Keratinocyte (primary cell): ENCODE results near the gene MYO15B. TPM values are rescaled to one million over a fixed set of nuclear protein-coding genes. Genes with fewer than 3 reads are reported as not detected.

Experiments
- DNase-seq: peaks from one replicate; pipeline ENCODE4 v3.0.0-alpha.2; 2011; ENCODE audit warnings: low read depth, missing footprints, low spot score
- FAIRE-seq: peaks from 2 replicates; lab custom pipeline; 2011; peaks lifted over from hg19 to GRCh38; lab: Jason Lieb, UNC
- H2AFZ ChIP-seq: 2 replicates; pipeline ENCODE4 v1.6.0; 2012; ENCODE audit warnings: low read length, control low read depth, inconsistent platforms; ENCODE audit not compliant: control insufficient read depth
- H3K27ac ChIP-seq: 2 replicates; pipeline ENCODE4 v1.5.1; 2011; ENCODE audit warnings: low read length; ENCODE audit not compliant: control insufficient read depth, insufficient read depth
- H3K27me3 ChIP-seq: 3 replicates; pipeline ENCODE4 v1.6.0; 2011; ENCODE audit warnings: low read length; ENCODE audit not compliant: control insufficient read depth, insufficient read depth; ENCODE audit errors: extremely low read depth
- H3K36me3 ChIP-seq, 2 experiments: 2 replicates in 1 of 2; 3 replicates in 1 of 2; pipeline ENCODE4 v1.5.1; 2011; ENCODE audit warnings: low read length in 2 of 2, mild to moderate bottlenecking in 1 of 2; ENCODE audit not compliant: control insufficient read depth in 2 of 2, insufficient read depth in 2 of 2; ENCODE audit errors: extremely low read depth in 1 of 2
- H3K4me1 ChIP-seq: 3 replicates; pipeline ENCODE4 v1.5.1; 2011; ENCODE audit warnings: low read length; ENCODE audit not compliant: control insufficient read depth, insufficient read depth; ENCODE audit errors: extremely low read depth
- H3K4me2 ChIP-seq: 3 replicates; pipeline ENCODE4 v1.6.0; 2011; ENCODE audit warnings: low read depth, low read length; ENCODE audit not compliant: control insufficient read depth, insufficient read depth; ENCODE audit errors: extremely low read depth
- H3K4me3 ChIP-seq, 3 experiments: fragments of 200-600 bp in 1 of 3; sonication (generic) in 1 of 3; 2 replicates in 2 of 3; 3 replicates in 1 of 3; pipeline ENCODE4 v1.5.1; 2011 to 2016; ENCODE audit warnings: low read length in 3 of 3, mild to moderate bottlenecking in 3 of 3, control low read depth in 2 of 3, inconsistent platforms in 1 of 3, low read depth in 1 of 3, mixed read lengths in 1 of 3, mixed run types in 1 of 3, moderate library complexity in 1 of 3; ENCODE audit not compliant: control insufficient read depth in 2 of 3, insufficient read depth in 2 of 3; ENCODE audit errors: extremely low read depth in 1 of 3
- H3K79me2 ChIP-seq: 2 replicates; pipeline ENCODE4 v1.6.0; 2012; ENCODE audit warnings: low read length; ENCODE audit not compliant: control insufficient read depth, insufficient read depth
- H3K9ac ChIP-seq: 3 replicates; pipeline ENCODE4 v1.6.0; 2011; ENCODE audit warnings: low read length; ENCODE audit not compliant: control insufficient read depth, insufficient read depth; ENCODE audit errors: extremely low read depth
- H3K9me1 ChIP-seq: 3 replicates; pipeline ENCODE4 v1.6.0; 2011; ENCODE audit warnings: low read length; ENCODE audit not compliant: control insufficient read depth, insufficient read depth; ENCODE audit errors: extremely low read depth
- H3K9me3 ChIP-seq: 2 replicates; pipeline ENCODE4 v1.5.1; 2012; ENCODE audit warnings: low read depth, low read length; ENCODE audit not compliant: control insufficient read depth
- H4K20me1 ChIP-seq: 3 replicates; pipeline ENCODE4 v1.6.0; 2011; ENCODE audit warnings: low read length; ENCODE audit not compliant: control insufficient read depth, insufficient read depth; ENCODE audit errors: extremely low read depth
- EZH2 ChIP-seq: IDR thresholded peaks from one replicate; pipeline ENCODE4 v1.6.1; 2012; ENCODE audit warnings: inconsistent platforms, mild to moderate bottlenecking, low read length, moderate library complexity
- dilution Hi-C: fragments of 300-500 bp; cut with MboI; formaldehyde crosslinking; loops from one replicate; pipeline ENCODE4 v1.7.0; 2020; ENCODE audit warnings: low sequenced_read_pairs; ENCODE audit not compliant: extremely low pct_ligation_motif_present
- polyA plus RNA-seq, 5 experiments: library from polyadenylated mRNA; depleted of rRNA in 3 of 5; stranded (reverse) in 3 of 5; stranded (forward) in 1 of 5; unstranded in 1 of 5; fragments of >200 nt; gene quantifications; 1 replicate in 1 of 5; 2 replicates in 3 of 5; 3 replicates in 1 of 5; pipeline versions ENCODE4 v1.2.1 to v1.2.3, GENCODE V29; 2011 to 2012; ENCODE audit warnings: missing spikeins in 2 of 5, low read depth in 1 of 5, low replicate concordance in 1 of 5
- TF ChIP-seq, protein P1 (sequence below), 3 experiments: IDR thresholded peaks in 1 of 3; conservative IDR thresholded peaks in 1 of 3; optimal IDR thresholded peaks in 1 of 3; 2 replicates in 2 of 3; 3 replicates in 1 of 3; pipeline versions ENCODE3 to v1.5.1; 2011; ENCODE audit warnings: low read length in 3 of 3, mild to moderate bottlenecking in 3 of 3, moderate library complexity in 2 of 3, control low read depth in 1 of 3, inconsistent platforms in 1 of 3; ENCODE audit not compliant: insufficient read depth in 2 of 3; ENCODE audit errors: extremely low read depth in 1 of 3

Gene MYO15B
- polyA plus RNA-seq, 1 donor (not counting 4 experiments of a cell fraction or from before 2014, with no cell fraction given) = 0.14 TPM

DNA sequence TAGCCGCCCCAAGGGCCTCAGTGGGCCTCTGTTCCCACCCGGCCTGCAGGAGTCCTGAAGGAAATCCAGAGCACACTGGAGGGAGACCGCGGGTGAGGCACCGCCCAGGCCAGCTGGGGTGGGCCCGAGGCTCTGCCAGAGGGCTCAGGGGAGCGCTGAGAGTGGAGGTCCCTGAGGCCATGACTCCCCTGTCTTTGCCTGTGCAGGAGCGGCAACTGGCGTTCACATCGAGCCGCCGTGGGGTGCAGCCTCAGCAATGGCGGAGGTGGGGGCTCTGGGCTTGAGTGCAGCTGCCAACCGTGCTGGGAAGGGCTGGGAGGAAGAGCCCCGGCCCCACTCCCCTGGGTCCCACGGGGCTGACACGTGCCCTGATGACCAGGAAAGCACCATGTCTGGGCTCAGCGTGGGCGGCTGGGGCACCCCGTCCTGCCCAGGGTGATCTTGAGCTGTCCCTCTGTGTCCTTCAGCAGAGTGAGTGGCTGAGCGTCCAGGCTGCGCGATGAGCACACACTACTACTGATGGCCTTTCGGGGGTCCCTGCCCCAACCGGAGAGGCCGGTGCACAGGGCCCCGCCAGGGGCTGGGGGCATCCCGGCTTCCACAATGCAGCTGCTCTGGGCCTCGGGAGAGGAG, 13.1 kb upstream of the MYO15B start:
- H3K9ac ChIP-seq = no peak overlapping the region
- H3K4me1 ChIP-seq = peaks cover 4% of the 10 kb centered on the region
- no peaks in the 10 kb centered on the region for H3K9me3 ChIP-seq
- FAIRE-seq (no peak), DNase-seq (no peak)
- H2AFZ ChIP-seq = no peak overlapping the region
- no peaks in the 10 kb centered on the region for H4K20me1 ChIP-seq
- H3K27me3 ChIP-seq = no peaks in the 10 kb centered on the region
- dilution Hi-C loops = no loop called here
- H3K79me2 ChIP-seq = no peaks in the 10 kb centered on the region
- H3K4me3 ChIP-seq = no peak overlapping the region
- H3K27ac ChIP-seq = no peak overlapping the region
- H3K4me2 ChIP-seq = no peak overlapping the region
- TF ChIP-seq EZH2 = no peak
- TF ChIP-seq, protein P1, sequence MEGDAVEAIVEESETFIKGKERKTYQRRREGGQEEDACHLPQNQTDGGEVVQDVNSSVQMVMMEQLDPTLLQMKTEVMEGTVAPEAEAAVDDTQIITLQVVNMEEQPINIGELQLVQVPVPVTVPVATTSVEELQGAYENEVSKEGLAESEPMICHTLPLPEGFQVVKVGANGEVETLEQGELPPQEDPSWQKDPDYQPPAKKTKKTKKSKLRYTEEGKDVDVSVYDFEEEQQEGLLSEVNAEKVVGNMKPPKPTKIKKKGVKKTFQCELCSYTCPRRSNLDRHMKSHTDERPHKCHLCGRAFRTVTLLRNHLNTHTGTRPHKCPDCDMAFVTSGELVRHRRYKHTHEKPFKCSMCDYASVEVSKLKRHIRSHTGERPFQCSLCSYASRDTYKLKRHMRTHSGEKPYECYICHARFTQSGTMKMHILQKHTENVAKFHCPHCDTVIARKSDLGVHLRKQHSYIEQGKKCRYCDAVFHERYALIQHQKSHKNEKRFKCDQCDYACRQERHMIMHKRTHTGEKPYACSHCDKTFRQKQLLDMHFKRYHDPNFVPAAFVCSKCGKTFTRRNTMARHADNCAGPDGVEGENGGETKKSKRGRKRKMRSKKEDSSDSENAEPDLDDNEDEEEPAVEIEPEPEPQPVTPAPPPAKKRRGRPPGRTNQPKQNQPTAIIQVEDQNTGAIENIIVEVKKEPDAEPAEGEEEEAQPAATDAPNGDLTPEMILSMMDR (optimal IDR thresholded peaks at IDR 0.05 in 1 of 3, IDR thresholded peaks at IDR 0.05 in 1 of 3, conservative IDR thresholded peaks at IDR 0.05 in 1 of 3; ENCODE audit: extremely low read depth in 1 of 3, insufficient read depth in 2 of 3, low read length in 3 of 3) = no peak
- peaks cover 0 to 7% of the 10 kb centered on the region in 2 experiments for H3K36me3 ChIP-seq
- H3K9me1 ChIP-seq = no peaks in the 10 kb centered on the region

DNA sequence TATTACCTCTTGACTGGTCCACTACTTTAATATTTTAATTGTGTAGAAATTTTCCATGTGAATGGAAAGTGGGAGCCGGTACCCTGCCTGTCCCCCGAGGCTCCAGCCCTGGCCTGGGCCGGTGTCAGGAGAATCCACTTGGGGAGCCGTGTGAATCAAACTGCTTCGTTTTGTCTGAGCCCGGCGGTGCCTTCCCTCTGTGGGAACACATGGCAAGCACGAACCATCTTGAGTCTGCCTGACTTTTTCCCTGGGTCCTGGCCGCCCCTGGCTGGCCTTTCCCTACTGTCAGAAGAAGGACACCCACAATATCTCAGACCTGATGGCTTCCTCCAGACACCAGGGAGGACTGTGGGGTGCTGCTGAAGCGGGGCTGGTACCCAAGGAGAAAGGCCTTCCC, 12.4 kb upstream of the MYO15B start:
- Histone ChIP-seq H3K9me3 (no peaks in the 10 kb centered on the region), H3K27me3 (no peaks in the 10 kb centered on the region), H3K4me2 (no peak overlapping the region), H3K9me1 (no peaks in the 10 kb centered on the region), H3K9ac (no peak overlapping the region), H4K20me1 (no peaks in the 10 kb centered on the region), H3K79me2 (no peaks in the 10 kb centered on the region), H3K4me3 (no peak overlapping the region), H3K36me3 (peaks cover 0 to 7% of the 10 kb centered on the region in 2 experiments), H3K4me1 (peaks cover 4% of the 10 kb centered on the region), H2AFZ (no peak overlapping the region), H3K27ac (no peak overlapping the region)
- TF ChIP-seq, protein P1 (optimal IDR thresholded peaks at IDR 0.05 in 1 of 3, IDR thresholded peaks at IDR 0.05 in 1 of 3, conservative IDR thresholded peaks at IDR 0.05 in 1 of 3; ENCODE audit: extremely low read depth in 1 of 3, insufficient read depth in 2 of 3, low read length in 3 of 3) = no peak
- TF ChIP-seq EZH2 = no peak
- DNase-seq = no peak
- dilution Hi-C loops = no loop called here
- no peak for FAIRE-seq
